Adrenal gland (tissue), 5 donors: Measurements from ENCODE around the gene GLB1L3.

Experiments
- POLR2A ChIP-seq, 2 donors: fragments of 450-650 bp; IDR thresholded peaks; one replicate each; pipeline ENCODE4 v1.6.1; 2017; ENCODE audit warnings: antibody characterized with exemption in 2 of 2, mild to moderate bottlenecking in 2 of 2, moderate library complexity in 1 of 2
- TF ChIP-seq, protein P1 (sequence below), 6 experiments: fragments of 450-650 bp in 4 of 6; fragments of 200-600 bp in 2 of 6; sonication (generic) in 1 of 6; IDR thresholded peaks; 1 replicate in 5 of 6; 2 replicates in 1 of 6; pipeline versions ENCODE4 v1.5.1 to v1.8.0; 2016 to 2021; ENCODE audit warnings: antibody characterized with exemption in 6 of 6, mild to moderate bottlenecking in 2 of 6, moderate library complexity in 1 of 6
- donor health status: DM: no; HTN: no; CAD: no.

DNA sequence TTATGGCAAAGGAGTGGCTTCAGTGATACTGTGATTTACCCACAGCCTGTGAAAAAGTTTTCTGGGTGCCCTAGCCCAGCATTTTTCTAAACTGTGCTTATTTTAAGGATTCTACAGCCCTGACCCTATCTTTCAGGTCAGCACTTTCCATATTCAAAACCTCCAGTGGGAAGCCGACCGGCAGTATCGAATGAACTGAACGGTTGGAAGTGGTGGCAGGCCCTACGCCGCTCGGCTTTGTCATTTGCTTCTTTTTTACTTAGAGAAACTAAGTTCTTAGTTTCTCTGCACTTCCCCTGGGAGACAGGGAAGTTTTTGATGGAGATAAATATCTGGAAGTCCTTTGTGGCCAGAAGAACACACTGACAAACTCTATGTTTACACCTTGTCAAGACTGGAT lies 56.6 kb downstream of the GLB1L3 start:
- TF ChIP-seq, protein P1, sequence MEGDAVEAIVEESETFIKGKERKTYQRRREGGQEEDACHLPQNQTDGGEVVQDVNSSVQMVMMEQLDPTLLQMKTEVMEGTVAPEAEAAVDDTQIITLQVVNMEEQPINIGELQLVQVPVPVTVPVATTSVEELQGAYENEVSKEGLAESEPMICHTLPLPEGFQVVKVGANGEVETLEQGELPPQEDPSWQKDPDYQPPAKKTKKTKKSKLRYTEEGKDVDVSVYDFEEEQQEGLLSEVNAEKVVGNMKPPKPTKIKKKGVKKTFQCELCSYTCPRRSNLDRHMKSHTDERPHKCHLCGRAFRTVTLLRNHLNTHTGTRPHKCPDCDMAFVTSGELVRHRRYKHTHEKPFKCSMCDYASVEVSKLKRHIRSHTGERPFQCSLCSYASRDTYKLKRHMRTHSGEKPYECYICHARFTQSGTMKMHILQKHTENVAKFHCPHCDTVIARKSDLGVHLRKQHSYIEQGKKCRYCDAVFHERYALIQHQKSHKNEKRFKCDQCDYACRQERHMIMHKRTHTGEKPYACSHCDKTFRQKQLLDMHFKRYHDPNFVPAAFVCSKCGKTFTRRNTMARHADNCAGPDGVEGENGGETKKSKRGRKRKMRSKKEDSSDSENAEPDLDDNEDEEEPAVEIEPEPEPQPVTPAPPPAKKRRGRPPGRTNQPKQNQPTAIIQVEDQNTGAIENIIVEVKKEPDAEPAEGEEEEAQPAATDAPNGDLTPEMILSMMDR (IDR thresholded peaks at IDR 0.05) = no peak
- TF ChIP-seq POLR2A (IDR thresholded peaks at IDR 0.05) = no peak
